ENCODE measurements around the gene ASTN2. TPM values are rescaled to one million over a fixed set of nuclear protein-coding genes. Genes with fewer than 3 reads are reported as not detected.

Gene ASTN2
- total RNA-seq, 1 donor from 2014 or later, result 13.6 TPM

DNA sequence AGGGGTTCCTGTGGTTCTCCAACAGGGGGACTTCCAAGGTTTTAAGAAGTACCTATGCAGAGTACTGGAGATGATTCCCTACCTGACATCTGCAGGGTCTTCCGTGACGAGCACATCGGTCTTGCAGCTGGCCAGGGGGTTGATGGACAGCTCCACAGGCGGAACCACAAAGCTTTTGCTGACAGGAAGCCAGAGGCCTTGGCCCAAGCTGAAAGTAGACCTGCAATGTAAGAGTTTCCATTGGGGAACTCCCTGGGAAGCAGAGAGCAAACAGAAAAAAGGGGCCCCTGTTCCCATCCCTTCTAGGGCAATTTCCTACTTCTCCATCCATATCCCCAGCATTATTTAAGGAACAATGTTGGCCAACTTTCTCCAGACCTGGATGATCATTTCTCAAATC is 439.7 kb downstream of the ASTN2 start:
- Histone ChIP-seq H3K4me3 (ENCODE audit: insufficient read depth, low read depth, low read length) (no peak overlapping the region), H2AFZ (ENCODE audit: low read depth, low read length) (no peak overlapping the region), H3K27ac (ENCODE audit: low read depth, low read length) (no peak overlapping the region), H3K9me3 (ENCODE audit: insufficient read depth, low read depth, low read length) (no peaks in the 10 kb centered on the region), H3K27me3 (ENCODE audit: insufficient read depth, low read length) (no peaks in the 10 kb centered on the region), H3K9ac (ENCODE audit: low read length) (no peak overlapping the region), H4K20me1 (ENCODE audit: insufficient read depth, low read length) (no peaks in the 10 kb centered on the region), H3K4me1 (ENCODE audit: insufficient read depth, low read length) (no peaks in the 10 kb centered on the region), H3K79me2 (ENCODE audit: insufficient read depth, low read length) (no peaks in the 10 kb centered on the region), H3K4me2 (ENCODE audit: low read length) (no peak overlapping the region), H3K36me3 (ENCODE audit: insufficient read depth, low read length) (no peaks in the 10 kb centered on the region)
- Mint-ChIP-seq H3K27me3 (ENCODE audit: low read depth, unreplicated experiment) (no peaks in the 10 kb centered on the region), H3K27ac (ENCODE audit: unreplicated experiment) (no peak overlapping the region), H3K4me1 (ENCODE audit: low read depth, unreplicated experiment) (peaks cover 14% of the 10 kb centered on the region), H3K36me3 (ENCODE audit: low read depth, unreplicated experiment) (no peaks in the 10 kb centered on the region), H3K9me3 (ENCODE audit: unreplicated experiment) (no peaks in the 10 kb centered on the region), H3K4me3 (ENCODE audit: unreplicated experiment) (no peak overlapping the region)
- DNase-seq (ENCODE audit: low read depth) (no peak), FAIRE-seq (no peak)
- TF ChIP-seq CTCF (IDR thresholded peaks at IDR 0.05; ENCODE audit: insufficient read depth, low read depth, low read length), result no peak
- no peak for TF ChIP-seq EZH2 (IDR thresholded peaks at IDR 0.05; ENCODE audit: insufficient read depth, low read length)

DNA sequence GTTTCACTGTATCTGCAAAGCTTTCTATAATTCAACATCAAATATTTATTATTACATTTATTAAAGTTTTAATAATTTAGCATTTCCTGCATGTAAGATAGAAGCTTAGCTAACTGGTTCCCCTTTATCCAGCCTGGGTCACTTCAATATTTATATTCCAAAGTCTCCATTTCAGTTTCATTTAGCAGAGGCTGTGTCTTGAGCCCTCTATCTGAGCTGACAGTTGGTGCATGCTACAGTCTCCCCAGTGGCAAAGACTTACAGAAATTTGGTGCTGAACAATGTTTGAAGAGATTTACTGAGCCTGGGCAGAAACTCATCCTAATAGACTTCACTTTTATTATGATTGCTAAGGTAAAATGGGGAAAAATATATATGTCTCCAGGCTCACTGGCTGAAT is 448.7 kb downstream of the ASTN2 start:
- DNase-seq (ENCODE audit: low read depth) (no peak), FAIRE-seq (no peak)
- peaks cover 5% of the 10 kb centered on the region for H3K36me3 Mint-ChIP-seq (ENCODE audit: low read depth, unreplicated experiment)
- H3K4me3 Mint-ChIP-seq (ENCODE audit: unreplicated experiment), result no peak overlapping the region
- Histone ChIP-seq H3K27me3 (ENCODE audit: insufficient read depth, low read length) (no peaks in the 10 kb centered on the region), H3K4me1 (ENCODE audit: insufficient read depth, low read length) (no peaks in the 10 kb centered on the region), H3K9ac (ENCODE audit: low read length) (no peak overlapping the region), H3K4me3 (ENCODE audit: insufficient read depth, low read depth, low read length) (no peak overlapping the region), H3K79me2 (ENCODE audit: insufficient read depth, low read length) (no peaks in the 10 kb centered on the region), H2AFZ (ENCODE audit: low read depth, low read length) (no peak overlapping the region), H3K4me2 (ENCODE audit: low read length) (no peak overlapping the region), H3K9me3 (ENCODE audit: insufficient read depth, low read depth, low read length) (no peaks in the 10 kb centered on the region), H3K36me3 (ENCODE audit: insufficient read depth, low read length) (no peaks in the 10 kb centered on the region), H3K27ac (ENCODE audit: low read depth, low read length) (no peak overlapping the region), H4K20me1 (ENCODE audit: insufficient read depth, low read length) (no peaks in the 10 kb centered on the region)
- no peaks in the 10 kb centered on the region for H3K4me1 Mint-ChIP-seq (ENCODE audit: low read depth, unreplicated experiment)
- no peaks in the 10 kb centered on the region for H3K27me3 Mint-ChIP-seq (ENCODE audit: low read depth, unreplicated experiment)
- TF ChIP-seq CTCF (IDR thresholded peaks at IDR 0.05; ENCODE audit: insufficient read depth, low read depth, low read length), result no peak
- TF ChIP-seq EZH2 (IDR thresholded peaks at IDR 0.05; ENCODE audit: insufficient read depth, low read length), result no peak
- no peak overlapping the region for H3K27ac Mint-ChIP-seq (ENCODE audit: unreplicated experiment)
- peaks cover 3% of the 10 kb centered on the region for H3K9me3 Mint-ChIP-seq (ENCODE audit: unreplicated experiment)

DNA sequence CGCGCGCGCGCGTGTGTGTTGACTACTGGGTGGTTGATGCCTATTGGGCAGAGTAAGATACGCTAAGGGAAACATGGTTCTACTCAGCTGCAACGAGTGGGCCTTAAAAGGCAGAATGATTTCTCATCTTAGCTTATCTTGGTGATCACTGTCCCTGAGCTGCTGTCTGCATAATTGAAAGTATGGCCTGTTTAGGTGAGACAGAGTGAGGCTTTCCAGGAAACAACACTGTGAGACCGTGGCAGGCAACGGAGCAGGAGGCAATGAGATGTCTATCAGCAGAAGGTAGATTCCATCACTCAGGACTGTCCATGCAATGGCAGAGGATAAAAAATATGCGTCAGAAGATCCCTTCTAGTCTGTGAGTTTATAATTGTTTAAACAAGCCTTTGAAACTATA is 450.6 kb downstream of the ASTN2 start:
- H4K20me1 ChIP-seq (ENCODE audit: insufficient read depth, low read length), result no peaks in the 10 kb centered on the region
- H3K27me3 ChIP-seq (ENCODE audit: insufficient read depth, low read length), result no peaks in the 10 kb centered on the region
- H2AFZ ChIP-seq (ENCODE audit: low read depth, low read length), result no peak overlapping the region
- no peaks in the 10 kb centered on the region for H3K79me2 ChIP-seq (ENCODE audit: insufficient read depth, low read length)
- Mint-ChIP-seq H3K27ac (ENCODE audit: unreplicated experiment) (no peak overlapping the region), H3K4me1 (ENCODE audit: low read depth, unreplicated experiment) (no peaks in the 10 kb centered on the region), H3K4me3 (ENCODE audit: unreplicated experiment) (no peak overlapping the region), H3K27me3 (ENCODE audit: low read depth, unreplicated experiment) (no peaks in the 10 kb centered on the region), H3K9me3 (ENCODE audit: unreplicated experiment) (peaks cover 3% of the 10 kb centered on the region), H3K36me3 (ENCODE audit: low read depth, unreplicated experiment) (peaks cover 5% of the 10 kb centered on the region)
- H3K27ac ChIP-seq (ENCODE audit: low read depth, low read length), result no peak overlapping the region
- no peak overlapping the region for H3K4me3 ChIP-seq (ENCODE audit: insufficient read depth, low read depth, low read length)
- no peak for TF ChIP-seq CTCF (IDR thresholded peaks at IDR 0.05; ENCODE audit: insufficient read depth, low read depth, low read length)
- no peak for TF ChIP-seq EZH2 (IDR thresholded peaks at IDR 0.05; ENCODE audit: insufficient read depth, low read length)
- no peaks in the 10 kb centered on the region for H3K9me3 ChIP-seq (ENCODE audit: insufficient read depth, low read depth, low read length)
- H3K4me1 ChIP-seq (ENCODE audit: insufficient read depth, low read length), result no peaks in the 10 kb centered on the region
- DNase-seq (ENCODE audit: low read depth), result no peak
- no peaks in the 10 kb centered on the region for H3K36me3 ChIP-seq (ENCODE audit: insufficient read depth, low read length)
- no peak overlapping the region for H3K4me2 ChIP-seq (ENCODE audit: low read length)
- FAIRE-seq, result no peak
- no peak overlapping the region for H3K9ac ChIP-seq (ENCODE audit: low read length)
